ENCODE measurements around the gene BCAR3. TPM values are rescaled to one million over a fixed set of nuclear protein-coding genes. Genes with fewer than 3 reads are reported as not detected.

Gene BCAR3
- total and polyA plus RNA-seq, 2 of the 4 experiments (the other 2 are of a cell fraction), result 41.4 to 46.4 TPM

DNA sequence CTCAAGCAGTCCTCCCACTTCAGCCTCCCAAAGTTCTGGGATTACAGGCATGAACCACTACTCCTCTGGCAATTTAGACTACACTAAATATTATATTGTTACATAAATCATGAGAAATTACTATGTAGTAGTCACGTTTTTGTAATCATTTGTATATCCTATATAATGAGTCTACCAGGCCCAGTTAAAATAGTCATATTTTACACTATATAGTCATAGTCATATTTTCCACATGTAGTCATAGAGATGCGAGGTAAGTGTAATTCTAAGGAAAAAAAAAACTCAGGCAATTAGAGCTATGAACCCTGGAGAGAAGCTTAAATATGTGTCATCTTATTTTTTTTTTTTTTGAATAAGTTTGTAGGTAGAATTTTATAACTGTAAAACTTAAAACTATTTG is 143.7 kb downstream of the BCAR3 start:
- no peak overlapping the region for H3K18ac ChIP-seq (ENCODE audit: low read depth, low read length)
- no peaks in the 10 kb centered on the region for H3K79me1 ChIP-seq (ENCODE audit: low read depth in 1 of 2, low read length in 2 of 2)
- H3K9me3 ChIP-seq (ENCODE audit: control insufficient read depth, insufficient read depth, low read length), result no peaks in the 10 kb centered on the region
- H2BK5ac ChIP-seq (ENCODE audit: low read depth, low read length, poor library complexity, severe bottlenecking), result no peak overlapping the region
- H3K27ac ChIP-seq (ENCODE audit: insufficient read depth, low read length), result no peak overlapping the region
- no peaks in the 10 kb centered on the region for H3K9me1 ChIP-seq (ENCODE audit: insufficient read depth, low read length)
- no peaks in the 10 kb centered on the region for H3K36me3 ChIP-seq (ENCODE audit: control insufficient read depth, insufficient read depth, low read length)
- H2BK15ac ChIP-seq (ENCODE audit: low read depth, low read length), result no peak overlapping the region
- no peak overlapping the region for H4K91ac ChIP-seq (ENCODE audit: insufficient read depth, low read depth, low read length)
- no peaks in the 10 kb centered on the region for H3K27me3 ChIP-seq (ENCODE audit: control insufficient read depth, insufficient read depth, low read length)
- intact Hi-C loops (cut with micrococcal nuclease) (no loop called here), dilution Hi-C loops (cut with HindIII; ENCODE audit: low sequenced_read_pairs, unreplicated experiment) (no loop called here), in situ Hi-C loops (cut with MboI; ENCODE audit: low sequenced_read_pairs) (no loop called here)
- no CpG with 5 or more reads among the region's 2 CpGs for WGBS, 2 experiments (ENCODE audit: extremely low coverage in 2 of 2, insufficient read length in 1 of 2)
- no peak overlapping the region for H3K4ac ChIP-seq (ENCODE audit: low read depth, low read length)
- no peak overlapping the region for H2BK20ac ChIP-seq (ENCODE audit: low read depth, low read length)
- no peak overlapping the region for H3K14ac ChIP-seq (replicated peaks; ENCODE audit: low read depth, low read length)
- ChIA-PET POLR2A (ENCODE audit: unreplicated experiment) (no interaction called here), CTCF (interaction anchor here (0.7 kb wide), 1 partner anchor 15 kb away, joined by 4 read pairs; no protein-coding TSS in a partner anchor)
- BruUV-seq (replicated peaks), result no TSS peak
- H3K56ac ChIP-seq (ENCODE audit: extremely low read depth, insufficient read depth, low read length), result no peak overlapping the region
- TF ChIP-seq MAFK (IDR thresholded peaks at IDR 0.05; ENCODE audit: low read depth, low read length), result no peak
- TF ChIP-seq BHLHE40 (IDR thresholded peaks at IDR 0.05; ENCODE audit: low read depth, low read length), result peak; percentile 74
- H3K4me2 ChIP-seq (ENCODE audit: low read depth, low read length), result no peak overlapping the region
- H2BK120ac ChIP-seq (ENCODE audit: low read depth, low read length), result no peak overlapping the region
- H3K9ac ChIP-seq (ENCODE audit: low read depth, low read length), result no peak overlapping the region
- DNase-seq (peak; percentile 55), ATAC-seq (ENCODE audit: low read depth) (peak; percentile 42)
- H3K4me3 ChIP-seq (ENCODE audit: insufficient read depth, low read depth, low read length), result no peak overlapping the region
- H4K20me1 ChIP-seq (ENCODE audit: insufficient read depth, low read length), result no peaks in the 10 kb centered on the region
- no peak overlapping the region for H2AK9ac ChIP-seq (replicated peaks; ENCODE audit: low read depth, low read length, poor library complexity)
- H3K23ac ChIP-seq (ENCODE audit: low read depth, low read length), result no peak overlapping the region
- no peak overlapping the region for H4K8ac ChIP-seq (ENCODE audit: low read depth in 2 of 2, low read length in 2 of 2)
- H2AK5ac ChIP-seq (ENCODE audit: low read depth, low read length), result no peak overlapping the region
- H3K4me1 ChIP-seq (ENCODE audit: control insufficient read depth, insufficient read depth, low read length), result no peaks in the 10 kb centered on the region
- no peak overlapping the region for H2AFZ ChIP-seq (replicated peaks; ENCODE audit: low read length, poor library complexity)
- no peak overlapping the region for H4K5ac ChIP-seq (ENCODE audit: low read depth, low read length)

Measured in IMR-90 (cell line).